HuH-7 (cell line): ENCODE measurements around the gene GDF2.

ENCODE experiments used
- DNase-seq: peaks from one replicate; pipeline ENCODE4 v3.0.0; 2011; ENCODE audit warnings: low spot score

GDF2 gene

DNA sequence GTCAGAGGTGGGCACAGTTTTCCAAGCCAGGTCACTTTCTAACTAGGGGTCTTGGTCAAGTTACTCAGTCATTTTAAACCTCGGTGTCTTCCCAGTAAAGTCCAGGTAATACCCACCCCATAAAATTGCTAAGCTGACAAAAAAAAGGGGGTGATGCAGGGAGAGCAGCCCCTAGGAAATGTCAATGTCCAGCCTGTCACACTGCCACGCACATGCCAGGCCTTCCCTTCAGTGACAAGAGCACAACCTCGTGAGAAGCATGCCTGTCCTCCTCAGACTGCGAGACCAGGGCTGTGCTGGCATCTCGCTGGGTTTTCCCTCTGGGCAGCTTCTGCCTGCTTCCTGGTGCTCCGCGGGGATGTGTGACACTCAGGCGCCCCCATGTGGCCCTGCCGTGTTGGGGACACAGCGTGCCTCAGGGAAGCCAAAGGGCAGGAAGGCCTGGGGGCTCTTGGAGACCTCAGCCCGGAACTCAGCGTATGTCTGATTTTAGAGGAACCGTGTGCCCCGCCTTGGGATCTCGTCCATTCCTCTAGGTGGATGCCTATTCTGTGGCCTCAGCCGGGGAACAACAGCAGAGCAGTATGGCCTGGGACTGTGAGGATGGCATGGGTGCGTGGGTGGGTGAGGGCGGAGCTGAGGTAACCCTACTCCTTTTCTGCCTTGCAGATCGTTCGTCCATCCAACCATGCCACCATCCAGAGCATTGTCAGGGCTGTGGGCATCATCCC is 10.2 kb upstream of the GDF2 start:
- DNase-seq, result peak; percentile 76

DNA sequence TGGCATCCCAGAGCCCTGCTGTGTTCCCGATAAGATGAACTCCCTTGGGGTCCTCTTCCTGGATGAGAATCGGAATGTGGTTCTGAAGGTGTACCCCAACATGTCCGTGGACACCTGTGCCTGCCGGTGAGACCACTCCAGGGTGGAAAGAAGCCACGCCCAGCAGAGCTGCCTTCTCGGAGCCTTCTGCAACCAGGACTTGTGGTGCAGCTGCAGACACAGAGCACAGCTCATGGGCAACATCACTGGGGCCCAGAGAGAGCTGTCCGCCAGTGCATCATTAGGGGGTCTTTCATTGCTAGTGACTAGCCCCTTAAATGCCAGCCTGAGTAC is 9.6 kb upstream of the GDF2 start:
- DNase-seq, result no peak

DNA sequence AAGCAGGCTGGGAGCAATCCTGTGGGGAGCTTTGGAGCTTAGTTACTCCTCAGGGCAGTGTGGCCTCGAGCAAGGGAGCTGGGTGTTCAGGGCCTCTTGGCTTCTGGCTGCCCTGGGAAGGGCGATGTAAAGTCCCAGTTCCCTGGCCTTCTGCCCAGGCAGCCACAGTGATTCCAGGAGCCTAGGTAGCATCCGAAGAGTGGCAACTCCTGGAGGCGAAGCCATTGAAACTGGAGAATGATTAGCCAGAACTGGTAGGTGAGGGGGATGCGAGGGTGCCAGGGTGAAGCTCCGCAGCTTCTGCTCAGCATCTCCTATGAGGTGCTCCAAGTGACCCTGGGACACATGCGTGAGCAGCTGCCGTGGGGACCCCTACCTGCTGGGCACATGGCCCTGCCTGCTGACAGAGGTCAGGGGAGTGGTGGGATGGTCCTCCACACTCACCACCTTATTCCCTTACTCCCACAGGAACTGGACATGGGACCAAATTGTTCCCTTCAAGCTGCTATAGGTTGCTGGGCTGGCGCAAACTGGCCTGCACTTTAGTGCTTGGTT is 7.8 kb upstream of the GDF2 start:
- no peak for DNase-seq

DNA sequence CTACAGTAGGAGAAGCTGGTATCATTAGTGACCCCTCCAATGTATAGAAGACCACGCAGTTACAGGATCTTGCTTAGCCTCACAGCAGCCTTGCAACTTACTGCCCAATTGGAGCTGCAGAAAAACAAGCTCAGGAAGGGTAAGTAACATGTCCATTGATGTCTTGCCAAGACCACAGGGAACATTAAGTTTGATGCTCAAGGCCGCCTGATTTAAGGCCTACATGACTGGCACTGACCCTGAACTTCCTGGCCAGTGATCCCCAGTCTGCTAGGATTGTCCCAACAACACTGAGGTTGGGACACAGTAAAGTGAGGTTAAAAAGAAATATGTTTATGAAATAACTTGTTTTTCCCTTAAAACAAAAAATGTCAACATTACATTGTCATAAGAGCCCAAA is 6.8 kb upstream of the GDF2 start:
- no peak for DNase-seq

DNA sequence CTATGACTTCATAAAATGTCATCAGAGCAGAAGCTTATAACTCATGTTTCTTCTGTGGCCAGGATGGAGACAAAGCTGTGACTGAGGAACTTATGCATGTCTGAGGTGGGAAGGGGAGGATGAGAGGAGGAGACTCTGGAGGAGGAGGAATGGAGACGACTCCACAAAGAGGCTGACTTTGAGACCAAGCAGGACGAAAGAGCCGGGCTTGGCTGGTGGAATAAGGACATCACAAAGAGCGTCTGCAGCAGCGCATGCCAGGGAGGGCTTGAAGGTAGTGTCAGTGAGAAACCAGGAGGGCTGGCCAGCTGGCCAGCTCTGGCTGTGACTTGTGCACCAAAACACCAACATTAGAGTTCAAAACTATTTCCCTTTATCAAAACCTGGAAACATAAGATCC is 6.1 kb upstream of the GDF2 start:
- DNase-seq, result no peak

DNA sequence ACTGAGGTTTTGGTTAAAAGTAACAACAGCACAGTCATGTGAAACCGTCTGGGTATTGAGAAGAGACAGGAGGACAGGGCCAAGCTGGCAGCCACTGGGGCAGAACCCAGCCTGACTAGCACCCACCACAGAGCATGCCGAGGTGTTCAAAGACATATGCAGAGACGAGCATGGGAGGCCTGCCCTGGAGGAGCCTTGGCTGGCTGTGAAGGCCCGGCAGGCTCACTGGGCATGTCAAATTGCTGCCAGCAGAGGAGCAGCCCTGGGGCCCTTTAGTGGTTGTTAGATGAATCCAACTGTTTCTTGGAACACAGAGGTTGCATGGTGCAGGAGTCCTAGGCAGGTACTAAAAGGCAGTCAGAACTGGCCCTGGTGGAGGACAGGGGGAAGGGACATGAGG is 5.0 kb upstream of the GDF2 start:
- DNase-seq, result no peak

DNA sequence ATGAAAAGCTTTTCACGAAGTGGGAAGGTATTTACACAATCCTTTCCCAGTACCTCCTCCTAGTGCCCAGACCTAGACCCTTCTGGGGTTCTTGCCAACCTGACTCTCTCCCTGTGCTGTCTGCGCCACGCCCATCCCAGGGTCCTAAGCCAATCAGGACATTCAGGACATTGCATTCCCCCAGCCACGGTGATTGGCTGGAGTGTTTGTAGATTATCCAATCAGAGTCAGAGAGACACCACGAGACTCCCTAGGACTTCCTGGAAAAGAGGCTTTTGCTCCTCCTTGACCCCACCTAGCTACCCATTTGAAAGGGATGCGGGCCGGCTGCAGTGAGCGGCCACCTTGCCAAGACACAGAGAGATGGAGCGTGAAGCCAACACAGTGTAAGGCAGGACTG is 3.5 kb upstream of the GDF2 start:
- no peak for DNase-seq

DNA sequence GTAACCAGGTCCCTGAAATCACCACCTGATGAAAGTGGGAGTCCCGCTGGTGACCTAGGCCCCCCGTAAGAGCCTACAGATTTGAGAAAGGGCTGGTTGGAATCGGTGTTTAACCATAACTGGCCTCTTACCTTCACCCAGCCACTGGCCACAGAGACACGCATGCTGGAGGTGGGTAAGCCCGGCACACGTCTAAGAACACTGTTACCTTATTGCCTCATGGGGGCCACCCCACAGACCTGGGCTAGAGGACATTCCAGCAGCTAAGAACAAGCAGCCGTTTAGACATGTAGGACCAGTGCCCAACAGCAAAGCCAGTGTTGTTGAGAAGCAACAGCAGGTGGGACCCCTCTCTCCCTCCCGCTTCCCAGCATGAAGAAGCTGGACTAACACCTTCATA is 2.5 kb upstream of the GDF2 start:
- no peak for DNase-seq

DNA sequence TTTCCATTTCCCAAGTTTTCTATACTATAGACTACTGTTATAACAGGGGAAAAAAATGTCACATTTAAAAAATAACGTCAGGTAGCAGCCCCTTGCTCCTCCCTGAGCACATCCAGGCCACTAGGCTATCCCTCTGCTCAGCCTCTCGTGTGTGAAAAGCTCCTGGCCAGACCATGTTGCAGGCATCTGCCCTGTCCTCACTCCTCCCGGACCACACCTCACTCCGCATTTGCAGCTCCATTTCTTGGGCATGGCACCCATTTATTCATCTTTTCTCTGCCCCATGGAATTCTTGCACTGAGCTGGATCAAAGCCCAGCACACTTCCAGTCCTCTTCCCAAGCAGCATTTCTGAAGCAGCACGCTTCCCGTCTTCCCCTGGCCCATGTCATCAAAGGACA is 1.4 kb upstream of the GDF2 start:
- DNase-seq, result no peak

DNA sequence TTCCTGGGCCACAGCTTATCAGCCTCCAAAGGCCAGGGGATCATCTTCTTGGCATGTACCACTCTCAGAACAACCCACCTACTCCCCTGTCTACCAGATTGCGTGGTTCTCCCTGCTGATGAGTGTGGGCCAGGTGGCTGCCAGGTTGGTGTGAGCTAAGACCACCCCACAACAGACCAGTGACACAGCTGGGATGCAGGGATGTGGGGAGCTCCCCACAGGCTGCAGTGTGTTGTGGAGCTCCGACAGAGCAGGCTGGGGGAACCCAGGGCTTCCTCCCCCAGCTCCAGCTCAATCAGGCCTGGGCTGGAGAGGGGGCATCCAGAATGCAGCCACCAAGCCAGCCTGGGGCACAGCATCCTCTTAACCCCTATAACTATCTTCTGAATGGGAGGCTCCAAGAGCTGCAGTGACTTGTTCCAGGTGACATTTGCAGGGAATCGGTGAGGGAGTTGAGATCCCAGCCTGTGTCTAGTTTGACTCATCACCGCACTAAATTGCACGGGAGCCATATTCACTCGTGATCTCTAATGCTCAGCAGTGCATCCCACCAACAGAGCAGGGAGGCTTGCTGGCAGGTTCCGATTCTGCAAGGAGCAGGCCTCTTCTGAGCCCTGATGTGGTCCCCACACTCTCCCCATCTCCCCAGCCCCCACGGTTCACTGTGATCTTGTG is 596 bp upstream of the GDF2 start:
- no peak for DNase-seq

DNA sequence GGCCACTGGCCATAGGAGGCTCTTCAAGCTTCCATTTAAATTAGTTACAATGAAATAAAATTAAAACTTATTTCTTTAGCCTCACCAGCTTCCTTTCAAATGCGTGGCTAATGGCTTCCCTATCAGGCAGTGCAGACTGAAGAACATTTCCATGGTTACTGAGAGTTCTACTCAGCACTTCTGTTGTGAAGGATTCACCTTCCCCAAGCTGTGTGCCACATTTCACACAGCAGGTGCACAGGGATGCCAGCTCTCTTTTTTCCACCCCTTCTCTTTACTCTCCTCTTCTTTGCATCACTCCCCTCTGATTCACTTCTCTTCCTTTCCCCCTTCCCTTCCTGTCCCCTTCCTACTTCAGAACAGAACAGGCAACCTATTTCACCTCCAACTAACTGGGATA is 833 bp downstream of the GDF2 start:
- no peak for DNase-seq

DNA sequence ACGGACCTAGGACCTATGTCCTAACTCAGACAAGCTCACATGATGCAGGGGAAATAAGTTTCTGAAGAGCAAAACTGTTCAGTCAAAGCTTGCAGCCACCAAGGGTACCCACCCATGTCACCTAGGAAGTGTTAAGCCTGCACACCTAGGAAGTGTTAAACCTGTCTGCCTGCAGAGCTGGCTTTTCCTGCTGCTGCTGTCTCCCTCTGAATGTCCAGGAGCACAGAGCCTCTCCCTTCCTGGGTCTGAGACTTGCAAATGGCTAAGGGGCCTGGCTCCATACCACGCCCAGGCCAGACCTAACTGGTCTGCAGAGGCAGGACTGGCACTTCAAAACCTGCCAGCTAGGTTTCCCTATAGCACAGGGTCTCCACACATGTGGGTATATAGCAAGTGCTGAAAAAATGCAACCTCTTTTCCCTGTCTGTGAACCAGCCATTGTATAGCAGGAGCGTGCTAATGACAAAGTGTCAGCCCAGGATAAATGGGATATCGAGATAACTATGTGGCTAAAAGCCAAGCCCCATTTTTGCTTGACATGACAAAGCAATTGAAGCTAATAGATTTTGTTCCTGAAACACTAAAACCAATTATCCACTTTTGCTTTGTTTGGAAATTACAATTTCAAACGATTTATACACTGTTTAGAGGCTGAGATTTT is 1.5 kb downstream of the GDF2 start:
- no peak for DNase-seq

DNA sequence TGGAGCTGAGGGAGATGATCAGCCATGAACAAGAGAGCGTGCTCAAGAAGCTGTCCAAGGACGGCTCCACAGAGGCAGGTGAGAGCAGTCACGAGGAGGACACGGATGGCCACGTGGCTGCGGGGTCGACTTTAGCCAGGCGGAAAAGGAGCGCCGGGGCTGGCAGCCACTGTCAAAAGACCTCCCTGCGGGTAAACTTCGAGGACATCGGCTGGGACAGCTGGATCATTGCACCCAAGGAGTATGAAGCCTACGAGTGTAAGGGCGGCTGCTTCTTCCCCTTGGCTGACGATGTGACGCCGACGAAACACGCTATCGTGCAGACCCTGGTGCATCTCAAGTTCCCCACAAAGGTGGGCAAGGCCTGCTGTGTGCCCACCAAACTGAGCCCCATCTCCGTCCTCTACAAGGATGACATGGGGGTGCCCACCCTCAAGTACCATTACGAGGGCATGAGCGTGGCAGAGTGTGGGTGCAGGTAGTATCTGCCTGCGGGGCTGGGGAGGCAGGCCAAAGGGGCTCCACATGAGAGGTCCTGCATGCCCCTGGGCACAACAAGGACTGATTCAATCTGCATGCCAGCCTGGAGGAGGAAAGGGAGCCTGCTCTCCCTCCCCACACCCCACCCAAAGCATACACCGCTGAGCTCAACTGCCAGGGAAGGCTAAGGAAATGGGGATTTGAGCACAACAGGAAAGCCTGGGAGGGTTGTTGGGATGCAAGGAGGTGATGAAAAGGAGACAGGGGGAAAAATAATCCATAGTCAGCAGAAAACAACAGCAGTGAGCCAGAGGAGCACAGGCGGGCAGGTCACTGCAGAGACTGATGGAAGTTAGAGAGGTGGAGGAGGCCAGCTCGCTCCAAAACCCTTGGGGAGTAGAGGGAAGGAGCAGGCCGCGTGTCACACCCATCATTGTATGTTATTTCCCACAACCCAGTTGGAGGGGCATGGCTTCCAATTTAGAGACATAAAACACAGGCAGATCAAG is 3.3 kb downstream of the GDF2 start:
- DNase-seq, result no peak

DNA sequence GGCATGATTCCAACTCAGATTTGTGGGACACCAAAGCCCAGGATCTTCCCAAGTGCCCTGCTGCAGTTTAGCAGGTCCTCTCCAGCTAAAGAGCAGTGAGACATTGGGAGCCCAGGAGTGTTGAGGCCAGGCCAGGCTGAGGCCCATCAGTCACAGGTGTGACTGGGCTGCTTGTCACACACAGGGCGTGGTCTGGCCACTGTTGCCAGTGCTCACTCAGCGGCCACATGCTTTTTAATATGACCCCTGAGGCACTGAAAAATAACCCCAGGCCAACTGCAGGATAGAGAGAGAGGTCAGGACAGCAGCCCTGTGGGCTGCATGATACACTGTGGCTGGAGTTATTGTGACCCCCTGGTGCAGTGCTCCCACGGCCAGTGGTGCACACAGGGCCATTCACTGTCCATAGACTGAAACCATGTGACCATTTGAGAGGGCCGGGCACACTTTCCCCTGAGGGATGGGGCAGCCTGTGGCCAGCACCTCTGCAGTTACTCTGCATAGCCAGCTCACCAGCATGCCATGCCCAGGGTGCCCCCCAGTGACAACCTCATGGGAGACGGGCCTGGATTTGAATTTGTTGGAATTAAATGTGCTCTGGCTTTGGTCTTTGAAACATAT is 4.2 kb downstream of the GDF2 start:
- DNase-seq, result no peak

DNA sequence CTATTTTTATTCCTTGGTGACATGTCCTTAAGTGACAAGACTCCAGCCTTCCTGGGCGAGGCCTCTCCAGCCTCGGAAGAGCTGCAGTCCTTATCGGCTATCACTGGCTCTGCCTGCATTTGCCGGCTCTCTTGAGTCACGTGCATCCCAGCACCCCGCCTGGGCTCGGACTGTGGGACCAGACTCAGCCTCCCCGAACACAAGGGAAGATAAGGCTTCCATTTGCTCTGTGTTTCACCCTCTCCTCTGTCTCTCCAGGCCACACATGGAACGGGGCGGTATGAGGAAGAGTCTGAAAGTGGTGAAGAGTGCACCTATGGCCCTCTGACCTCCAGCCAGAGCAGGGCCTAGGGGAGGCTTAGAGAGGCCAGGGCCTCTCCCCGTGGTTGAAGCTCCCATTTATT is 4.7 kb downstream of the GDF2 start:
- no peak for DNase-seq

DNA sequence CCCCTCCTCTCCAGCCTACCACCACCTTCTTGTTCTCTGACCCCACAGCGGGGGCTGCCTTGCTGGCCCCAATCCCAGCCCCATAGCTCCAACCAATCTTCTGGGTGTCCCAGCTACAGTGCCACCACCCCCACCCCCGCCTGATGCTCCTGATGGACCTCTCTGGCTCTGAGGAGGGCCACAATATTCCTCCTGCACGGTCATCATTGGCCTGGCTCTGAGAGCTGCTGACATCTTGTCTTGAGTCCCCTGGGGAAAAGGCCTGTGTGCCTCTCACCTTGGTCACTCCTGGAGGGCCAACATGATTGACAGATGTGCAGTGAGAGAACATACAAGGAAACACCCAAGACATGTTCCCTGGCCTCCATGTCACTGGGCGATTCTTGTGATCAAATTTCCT is 7.6 kb downstream of the GDF2 start:
- no peak for DNase-seq

DNA sequence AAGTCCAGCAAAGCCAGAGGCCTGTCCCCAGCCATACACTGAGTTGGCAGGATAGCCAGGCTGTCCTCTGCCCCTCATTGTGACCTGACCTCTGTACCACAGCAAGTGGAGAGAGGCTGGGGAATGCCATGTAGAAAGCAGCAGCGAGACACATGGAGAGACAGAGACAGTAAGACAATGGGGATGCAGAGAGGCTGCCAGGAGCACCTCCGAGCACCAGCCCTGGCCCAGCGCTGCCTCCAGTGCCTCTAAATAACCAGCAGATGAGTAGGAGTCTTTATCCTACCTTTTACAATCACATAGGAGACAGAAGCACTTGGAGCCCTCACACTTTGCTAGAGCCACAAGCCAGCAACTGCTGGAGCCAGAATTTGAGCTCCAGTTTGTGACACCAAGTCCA is 8.1 kb downstream of the GDF2 start:
- DNase-seq, result no peak

DNA sequence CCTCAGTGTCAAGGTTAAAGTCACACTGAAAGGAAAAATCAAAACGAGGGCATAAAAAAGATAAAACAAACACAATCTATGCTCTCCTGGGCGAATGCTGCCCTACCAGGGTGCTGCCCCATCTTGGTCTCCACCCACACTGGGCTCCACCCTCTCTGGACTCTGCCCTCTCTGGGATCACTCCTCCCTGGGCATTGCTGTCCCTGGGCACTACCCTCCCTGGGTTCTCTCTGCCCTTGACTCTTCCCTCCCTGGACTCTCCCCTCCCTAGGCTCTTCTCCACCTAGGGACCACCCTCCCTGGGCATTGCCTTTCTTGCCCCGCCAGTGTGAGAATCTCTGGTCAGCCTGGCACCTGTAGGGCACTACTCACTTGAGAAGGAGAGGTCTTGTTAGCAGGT is 8.6 kb downstream of the GDF2 start:
- DNase-seq, result no peak

DNA sequence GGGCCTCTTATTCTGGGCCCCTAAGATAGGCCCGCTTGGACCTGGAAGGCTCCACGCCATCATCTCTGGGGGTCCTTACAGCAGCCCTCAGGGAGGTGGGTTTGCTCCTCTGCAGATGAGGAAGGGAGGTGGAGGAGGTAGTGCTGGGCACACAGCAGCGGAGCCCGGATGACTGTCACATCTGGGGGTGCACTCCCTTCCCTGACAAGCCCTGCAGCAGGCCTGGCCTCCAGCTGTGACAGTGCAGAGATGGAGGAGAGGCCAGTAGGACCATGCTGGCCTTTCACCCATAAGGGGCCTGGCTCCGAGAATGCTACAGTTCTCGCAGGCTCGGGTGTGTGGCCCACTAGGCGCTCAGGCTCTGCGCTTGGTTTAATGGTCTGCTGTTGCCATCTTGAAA is 9.2 kb downstream of the GDF2 start:
- DNase-seq, result no peak

DNA sequence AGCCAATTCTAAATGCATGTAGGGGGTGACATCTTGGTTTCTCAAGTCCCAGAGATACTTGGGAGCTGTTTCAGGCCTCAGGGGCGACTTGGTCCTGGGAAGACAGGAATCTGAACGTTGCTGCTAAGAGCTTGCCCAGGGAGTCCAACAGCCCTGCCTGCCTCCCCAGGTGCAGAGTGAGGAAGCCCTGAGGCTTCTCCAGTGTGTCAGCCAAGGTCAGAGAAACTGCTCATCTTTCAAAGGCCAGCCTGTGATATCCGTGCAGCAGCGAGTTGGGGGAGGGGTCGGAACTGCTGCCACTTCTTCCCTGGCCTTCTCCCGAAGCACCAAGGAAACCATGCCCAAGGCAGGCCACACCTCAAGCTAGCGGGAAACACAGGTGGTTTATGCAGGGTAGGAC is 9.7 kb downstream of the GDF2 start:
- no peak for DNase-seq

DNA sequence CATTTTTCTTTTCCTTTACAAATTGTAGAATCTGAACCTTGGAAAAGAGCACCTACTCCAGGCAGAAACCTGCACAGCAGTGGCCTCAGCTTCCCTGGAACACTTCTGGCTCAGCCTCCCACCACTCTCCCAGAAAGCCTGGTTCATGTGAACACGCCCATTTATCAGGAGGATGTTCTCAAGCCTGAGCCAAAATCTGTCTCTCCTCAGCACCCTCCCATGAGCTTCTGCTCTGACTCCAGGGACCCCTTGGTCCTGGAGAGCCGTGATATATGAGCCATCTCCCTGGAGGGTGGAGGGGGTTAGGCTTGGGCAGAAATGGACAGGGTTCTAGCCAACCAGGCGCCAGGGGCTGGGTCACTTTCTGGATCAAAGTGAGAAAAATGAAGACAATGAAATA is 10.1 kb downstream of the GDF2 start:
- DNase-seq, result no peak

DNA sequence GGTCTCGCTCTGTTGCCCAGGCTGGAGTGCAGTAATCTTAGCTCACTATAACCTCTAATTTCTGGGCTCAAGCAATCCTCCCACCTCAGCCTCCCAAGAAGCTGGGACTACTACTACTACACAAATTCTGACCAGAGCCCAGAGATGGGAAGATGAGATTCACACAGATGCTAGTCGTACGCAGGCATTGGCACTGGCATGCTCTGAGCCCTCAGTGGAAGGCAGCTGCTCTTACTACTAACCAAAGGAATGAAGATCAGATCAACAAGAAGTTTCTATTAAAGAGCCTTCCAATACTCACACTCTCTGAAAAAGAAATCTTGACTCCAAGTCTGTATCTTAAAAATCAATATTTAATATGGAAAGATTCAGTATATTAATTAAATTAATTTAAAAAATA is 10.7 kb downstream of the GDF2 start:
- no peak for DNase-seq
